Inflammatory macrophage (primary cell): Measurements from ENCODE around the gene CDHR1.
"Not testable (repeated sequence)": the region's sequence is repeated elsewhere in the genome, so short reads cannot be mapped to it uniquely, and the experiment has no call there.

Experiments used
- DNase-seq, 2 donors: peaks; one replicate each; pipeline ENCODE4 v3.0.0-alpha.2; 2020 to 2022

The CDHR1 gene

GRCh38 chr10:84175436-84175835, 18.9 kb upstream of the CDHR1 start:
- no peak for DNase-seq

GRCh38 chr10:84176351-84176750, 18.0 kb upstream of the CDHR1 start:
- no peak for DNase-seq

GRCh38 chr10:84176836-84177474, 17.4 kb upstream of the CDHR1 start:
- DNase-seq = no peak

DNA sequence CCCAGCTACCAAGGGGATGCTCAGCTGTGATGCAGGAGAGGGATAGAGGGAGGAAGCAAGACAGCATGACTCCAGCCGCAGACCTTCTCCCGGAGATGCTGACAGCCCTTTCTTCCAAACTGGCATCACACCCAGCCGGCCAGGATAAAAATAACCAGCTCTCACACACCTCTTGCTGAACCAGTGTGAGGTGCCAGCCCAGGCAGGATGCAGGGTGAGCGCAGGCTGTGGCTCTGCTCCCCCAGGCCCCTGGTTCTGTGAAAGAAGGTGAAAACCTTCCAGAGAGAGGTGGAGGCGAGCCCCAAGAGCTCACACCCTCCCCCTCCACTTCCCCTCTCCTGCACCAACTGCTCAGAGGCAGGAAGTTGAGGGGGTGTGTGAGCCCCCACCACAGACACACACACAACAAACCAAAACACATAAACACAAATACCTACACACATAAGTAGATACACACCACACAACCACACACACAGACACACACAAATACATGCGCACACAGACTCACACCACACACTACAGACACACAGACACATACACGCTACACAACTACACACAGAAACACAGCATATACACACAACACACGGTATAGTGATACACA, 16.7 kb upstream of the CDHR1 start:
- no peak for DNase-seq

- DNase-seq = no peak
These were observed 16.2 kb upstream of the CDHR1 start for GRCh38 chr10:84178160-84178609.

DNA sequence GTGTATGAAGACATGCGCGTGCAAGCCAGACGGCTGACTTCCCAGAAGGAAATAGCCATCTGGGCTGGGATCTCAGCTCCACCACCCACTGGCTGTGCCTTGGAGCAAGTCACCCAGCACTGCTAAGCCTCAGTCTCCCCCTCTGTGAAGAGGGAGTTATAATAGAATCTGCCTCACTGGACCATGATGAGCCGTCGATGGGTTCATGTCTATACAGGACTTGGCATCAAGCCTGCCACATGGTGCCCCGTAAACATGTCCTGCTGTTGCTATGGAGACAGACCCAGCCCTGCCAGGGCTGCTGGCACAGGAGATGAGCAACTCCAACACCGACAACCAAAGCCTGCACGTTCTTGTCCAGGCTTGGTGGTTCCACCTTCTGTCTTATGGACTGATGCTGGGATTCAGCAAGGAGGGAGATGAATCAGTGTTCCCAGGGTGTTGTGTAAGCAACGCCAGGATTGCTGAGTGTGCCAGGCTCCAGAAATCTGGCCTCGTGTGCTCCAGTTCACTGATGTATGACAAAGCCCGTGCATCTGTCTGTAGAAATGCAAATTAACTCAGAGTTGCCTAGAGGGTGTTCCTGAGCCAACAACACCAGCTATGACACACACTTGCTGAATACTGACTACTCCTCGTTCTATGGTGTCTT, 15.2 kb upstream of the CDHR1 start:
- DNase-seq = no peak

GRCh38 chr10:84180386-84180785, 14.0 kb upstream of the CDHR1 start:
- not testable (repeated sequence) for DNase-seq

GRCh38 chr10:84181631-84182030, 12.7 kb upstream of the CDHR1 start:
- DNase-seq = no peak

DNA sequence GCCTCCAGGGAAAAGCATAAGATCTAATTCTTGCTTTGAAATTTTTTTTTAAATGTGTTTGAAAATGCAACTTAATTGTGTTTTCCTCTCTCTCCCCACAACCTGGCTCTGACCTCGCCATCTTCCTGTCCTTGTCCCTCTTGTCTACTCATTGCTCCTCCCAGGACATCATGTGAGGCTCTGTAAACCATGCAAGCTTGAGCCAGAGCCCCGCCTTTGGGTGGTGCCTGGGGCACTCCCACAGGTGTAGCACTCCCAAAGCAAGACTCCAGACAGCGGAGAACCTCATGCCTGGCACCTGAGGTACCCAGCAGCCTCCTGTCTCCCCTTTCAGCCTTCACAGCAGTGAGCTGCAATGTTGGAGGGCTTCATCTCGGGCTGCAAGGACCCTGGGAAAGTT, 9.8 kb upstream of the CDHR1 start:
- DNase-seq = no peak

GRCh38 chr10:84185526-84186175, 8.7 kb upstream of the CDHR1 start:
- no peak for DNase-seq

DNA sequence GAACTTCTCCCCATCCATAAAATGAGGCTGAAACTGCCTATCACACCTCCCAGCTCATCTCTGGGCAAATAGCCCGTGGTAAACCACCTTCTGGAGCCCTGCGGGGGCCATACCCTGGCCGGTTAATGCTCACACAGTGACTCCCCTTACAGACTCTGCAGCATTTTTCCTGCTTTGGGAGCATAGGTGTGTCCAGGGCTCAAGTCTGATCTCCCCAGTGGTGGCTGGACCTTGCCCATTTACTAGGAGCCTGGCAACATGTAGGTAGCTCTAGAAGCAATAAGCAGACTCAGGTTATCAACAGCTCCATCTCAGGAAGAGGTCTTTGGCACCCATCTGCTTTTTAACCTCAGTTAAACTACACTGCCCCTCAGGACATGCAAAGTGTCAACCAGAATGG, 5.5 kb upstream of the CDHR1 start:
- DNase-seq = no peak

DNA sequence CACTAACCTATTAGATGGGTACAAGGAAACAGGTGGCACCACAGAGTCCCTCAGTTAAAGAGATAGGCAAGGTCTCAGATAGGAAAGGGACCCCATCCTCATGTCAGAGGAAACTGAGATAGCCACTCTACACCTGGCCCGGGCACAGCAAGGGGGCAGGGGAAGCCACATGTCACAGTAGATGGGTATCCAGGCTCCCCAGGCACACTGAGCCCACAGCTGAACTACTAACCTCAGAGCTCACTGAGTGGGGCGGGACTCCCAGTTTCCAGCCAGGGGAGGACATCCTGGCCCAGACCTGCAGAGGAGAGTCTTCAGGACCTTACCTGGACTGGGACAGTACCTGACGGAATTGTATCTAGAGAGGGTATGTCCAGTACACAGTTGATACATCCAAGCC, 3.7 kb upstream of the CDHR1 start:
- DNase-seq = no peak

DNA sequence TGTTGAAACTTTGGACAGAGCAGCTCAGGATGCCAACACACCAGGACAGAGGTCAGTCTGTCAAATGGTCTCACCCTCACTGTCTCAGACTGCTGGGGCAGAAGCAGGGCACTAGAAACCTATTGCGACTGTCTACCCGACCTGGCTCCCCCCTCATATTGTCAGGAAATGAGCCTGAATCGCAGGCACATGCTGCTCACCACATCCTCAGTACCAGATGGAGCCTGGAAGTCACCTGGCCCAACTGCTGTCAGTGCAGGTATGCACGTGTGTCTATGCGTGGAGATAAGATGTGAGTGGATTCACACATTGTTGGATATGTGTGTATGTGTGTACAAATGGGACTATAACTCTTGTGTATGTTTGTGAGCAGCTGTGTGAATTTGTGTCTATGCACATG, 3.2 kb upstream of the CDHR1 start:
- DNase-seq = no peak

DNA sequence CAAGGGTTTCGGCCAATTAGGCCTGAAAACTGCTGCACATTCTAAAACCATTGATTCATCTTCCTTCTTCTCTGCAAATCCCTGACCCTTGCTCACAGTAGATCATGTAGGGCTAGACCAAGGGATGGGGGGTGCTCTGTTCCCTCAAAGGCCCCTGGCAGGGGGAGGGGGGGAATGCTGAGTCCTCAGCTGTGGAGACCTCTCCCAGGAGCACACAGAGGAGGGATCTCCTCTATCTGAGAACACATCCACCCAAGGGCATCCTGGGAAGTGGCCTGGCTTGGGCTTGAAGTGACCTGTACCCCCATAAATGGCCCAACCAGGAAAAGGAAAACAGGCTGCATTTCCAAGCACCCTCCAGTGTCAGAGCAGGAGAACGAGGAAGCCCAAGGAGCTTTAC, 1.0 kb upstream of the CDHR1 start:
- no peak for DNase-seq

DNA sequence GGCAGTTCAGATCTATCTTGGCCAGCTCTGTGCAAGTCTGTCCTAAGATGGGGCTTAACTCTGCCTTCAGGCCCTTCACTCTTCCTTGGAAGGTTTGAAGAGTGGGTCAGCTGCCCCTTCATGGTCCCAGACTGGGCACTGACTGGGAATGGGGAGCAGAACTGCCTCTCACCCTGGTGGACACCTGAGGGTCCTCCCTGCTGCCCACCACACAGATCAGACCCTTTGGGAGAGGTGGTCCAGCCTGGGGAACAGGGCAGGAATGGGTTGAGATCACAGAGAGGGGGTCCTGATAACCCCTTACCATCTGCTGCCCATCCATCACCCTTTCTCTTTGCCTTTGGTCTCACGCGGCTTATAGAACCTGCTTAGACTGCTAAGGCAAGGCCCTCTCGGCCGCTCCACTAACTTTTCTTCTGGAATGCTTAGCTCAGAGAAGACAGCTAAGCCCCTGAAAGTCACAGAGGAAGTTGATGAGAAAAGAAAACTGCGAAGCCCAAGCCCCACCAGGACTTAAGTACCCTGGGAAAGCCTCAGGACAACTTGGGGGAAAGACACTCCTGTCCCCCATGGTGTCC, 402 bp upstream of the CDHR1 start:
- no peak for DNase-seq

- DNase-seq = no peak
These were observed 900 bp downstream of the CDHR1 start for GRCh38 chr10:84195044-84195830.

GRCh38 chr10:84196083-84196482, 1.7 kb downstream of the CDHR1 start:
- no peak for DNase-seq

- DNase-seq = no peak
These were observed 2.6 kb downstream of the CDHR1 start for GRCh38 chr10:84196941-84197340.

GRCh38 chr10:84197643-84198042, 3.3 kb downstream of the CDHR1 start:
- no peak for DNase-seq

DNA sequence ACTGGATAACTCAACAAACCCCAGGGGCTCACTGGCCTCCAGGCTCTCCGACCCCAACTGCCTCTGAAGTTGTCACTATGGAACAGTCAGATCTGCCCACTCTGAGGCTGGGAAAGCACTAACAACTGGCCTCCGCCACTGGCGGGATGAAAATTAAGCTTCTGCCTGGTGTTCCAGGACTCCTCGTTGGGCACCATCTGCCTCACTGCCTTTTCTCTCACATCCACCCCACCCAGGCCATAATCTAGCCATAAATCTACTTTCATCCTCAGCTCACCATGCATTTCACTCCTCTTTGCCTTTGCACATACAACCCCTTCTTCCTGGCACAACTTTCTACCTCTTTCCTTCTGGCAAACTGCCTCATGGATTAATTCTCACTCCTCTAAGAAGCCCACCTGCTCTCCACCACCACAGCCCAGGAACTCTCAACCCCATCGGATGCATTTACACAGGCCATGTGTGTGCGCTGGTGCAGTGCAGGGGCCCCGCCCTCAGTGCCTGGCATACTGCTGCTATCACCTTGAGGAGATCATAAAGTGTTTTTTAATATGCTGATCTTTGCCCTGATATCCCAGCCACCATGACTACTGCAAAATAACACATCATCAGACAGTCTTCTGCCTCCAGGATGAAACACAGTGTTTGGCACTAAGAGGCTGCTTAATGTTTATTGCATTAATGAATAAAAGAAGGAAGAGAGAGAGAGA, 4.0 kb downstream of the CDHR1 start:
- no peak for DNase-seq

- DNase-seq = no peak
These were observed 6.4 kb downstream of the CDHR1 start for GRCh38 chr10:84200537-84201243.
